ENCODE data around the gene CDHR1.
"Not testable (repeated sequence)": the region's sequence is repeated elsewhere in the genome, so short reads cannot be mapped to it uniquely, and the experiment has no call there.

Gene CDHR1

DNA sequence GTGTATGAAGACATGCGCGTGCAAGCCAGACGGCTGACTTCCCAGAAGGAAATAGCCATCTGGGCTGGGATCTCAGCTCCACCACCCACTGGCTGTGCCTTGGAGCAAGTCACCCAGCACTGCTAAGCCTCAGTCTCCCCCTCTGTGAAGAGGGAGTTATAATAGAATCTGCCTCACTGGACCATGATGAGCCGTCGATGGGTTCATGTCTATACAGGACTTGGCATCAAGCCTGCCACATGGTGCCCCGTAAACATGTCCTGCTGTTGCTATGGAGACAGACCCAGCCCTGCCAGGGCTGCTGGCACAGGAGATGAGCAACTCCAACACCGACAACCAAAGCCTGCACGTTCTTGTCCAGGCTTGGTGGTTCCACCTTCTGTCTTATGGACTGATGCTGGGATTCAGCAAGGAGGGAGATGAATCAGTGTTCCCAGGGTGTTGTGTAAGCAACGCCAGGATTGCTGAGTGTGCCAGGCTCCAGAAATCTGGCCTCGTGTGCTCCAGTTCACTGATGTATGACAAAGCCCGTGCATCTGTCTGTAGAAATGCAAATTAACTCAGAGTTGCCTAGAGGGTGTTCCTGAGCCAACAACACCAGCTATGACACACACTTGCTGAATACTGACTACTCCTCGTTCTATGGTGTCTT, 15.2 kb upstream of the CDHR1 start:
- no peak for TF ChIP-seq EZH2phosphoT487 (IDR thresholded peaks at IDR 0.05; ENCODE audit: low read depth)
- TF ChIP-seq, protein P1, sequence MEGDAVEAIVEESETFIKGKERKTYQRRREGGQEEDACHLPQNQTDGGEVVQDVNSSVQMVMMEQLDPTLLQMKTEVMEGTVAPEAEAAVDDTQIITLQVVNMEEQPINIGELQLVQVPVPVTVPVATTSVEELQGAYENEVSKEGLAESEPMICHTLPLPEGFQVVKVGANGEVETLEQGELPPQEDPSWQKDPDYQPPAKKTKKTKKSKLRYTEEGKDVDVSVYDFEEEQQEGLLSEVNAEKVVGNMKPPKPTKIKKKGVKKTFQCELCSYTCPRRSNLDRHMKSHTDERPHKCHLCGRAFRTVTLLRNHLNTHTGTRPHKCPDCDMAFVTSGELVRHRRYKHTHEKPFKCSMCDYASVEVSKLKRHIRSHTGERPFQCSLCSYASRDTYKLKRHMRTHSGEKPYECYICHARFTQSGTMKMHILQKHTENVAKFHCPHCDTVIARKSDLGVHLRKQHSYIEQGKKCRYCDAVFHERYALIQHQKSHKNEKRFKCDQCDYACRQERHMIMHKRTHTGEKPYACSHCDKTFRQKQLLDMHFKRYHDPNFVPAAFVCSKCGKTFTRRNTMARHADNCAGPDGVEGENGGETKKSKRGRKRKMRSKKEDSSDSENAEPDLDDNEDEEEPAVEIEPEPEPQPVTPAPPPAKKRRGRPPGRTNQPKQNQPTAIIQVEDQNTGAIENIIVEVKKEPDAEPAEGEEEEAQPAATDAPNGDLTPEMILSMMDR (IDR thresholded peaks at IDR 0.05; ENCODE audit: low read depth, low read length), result no peak
- Histone ChIP-seq H3K4me3 (ENCODE audit: low read length) (peak overlapping the region; percentile 35; the same call in 1 of the 2 replicates), H3K27ac (ENCODE audit: low read length) (no peak overlapping the region), H3K36me3 (replicated peaks; ENCODE audit: low read depth, low read length) (no peaks in the 10 kb centered on the region), H3K9ac (ENCODE audit: low read length) (no peak overlapping the region), H3K4me2 (ENCODE audit: low read length) (peak overlapping the region; percentile 74), H4K20me1 (ENCODE audit: insufficient read depth, low read length) (no peaks in the 10 kb centered on the region), H2AFZ (ENCODE audit: low read depth, low read length) (peak overlapping the region; percentile 54; the same call in 1 of the 2 replicates), H3K9me3 (ENCODE audit: insufficient read depth, low read length) (no peaks in the 10 kb centered on the region), H3K27me3 (ENCODE audit: low read depth, low read length) (no peaks in the 10 kb centered on the region), H3K4me1 (ENCODE audit: low read length) (peaks cover 25% of the 10 kb centered on the region), H3K79me2 (ENCODE audit: low read length) (no peaks in the 10 kb centered on the region)

DNA sequence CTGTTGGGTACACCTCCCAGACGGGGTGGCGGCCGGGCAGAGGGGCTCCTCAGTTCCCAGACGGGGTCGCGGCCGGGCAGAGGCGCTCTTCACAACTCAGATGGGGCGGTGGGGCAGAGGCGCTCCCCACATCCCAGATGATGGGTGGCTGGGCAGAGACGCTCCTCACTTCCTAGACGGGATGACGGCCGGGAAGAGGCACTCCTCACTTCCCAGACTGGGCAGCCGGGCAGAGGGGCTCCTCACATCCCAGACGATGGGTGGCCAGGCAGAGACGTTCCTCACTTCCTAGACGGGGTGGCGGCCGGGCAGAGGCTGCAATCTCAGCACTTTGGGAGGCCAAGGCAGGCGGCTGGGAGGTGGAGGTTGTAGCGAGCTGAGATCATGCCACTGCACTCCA, 14.0 kb upstream of the CDHR1 start:
- not testable (repeated sequence) for H3K9ac ChIP-seq (ENCODE audit: low read length); H3K27ac ChIP-seq (ENCODE audit: low read length); H3K4me2 ChIP-seq (ENCODE audit: low read length); H2AFZ ChIP-seq (ENCODE audit: low read depth, low read length); H3K79me2 ChIP-seq (ENCODE audit: low read length); H3K36me3 ChIP-seq (replicated peaks; ENCODE audit: low read depth, low read length); H3K9me3 ChIP-seq (ENCODE audit: insufficient read depth, low read length); H3K4me3 ChIP-seq (ENCODE audit: low read length); H4K20me1 ChIP-seq (ENCODE audit: insufficient read depth, low read length); H3K27me3 ChIP-seq (ENCODE audit: low read depth, low read length)
- peaks cover 25% of the 10 kb centered on the region for H3K4me1 ChIP-seq (ENCODE audit: low read length)

DNA sequence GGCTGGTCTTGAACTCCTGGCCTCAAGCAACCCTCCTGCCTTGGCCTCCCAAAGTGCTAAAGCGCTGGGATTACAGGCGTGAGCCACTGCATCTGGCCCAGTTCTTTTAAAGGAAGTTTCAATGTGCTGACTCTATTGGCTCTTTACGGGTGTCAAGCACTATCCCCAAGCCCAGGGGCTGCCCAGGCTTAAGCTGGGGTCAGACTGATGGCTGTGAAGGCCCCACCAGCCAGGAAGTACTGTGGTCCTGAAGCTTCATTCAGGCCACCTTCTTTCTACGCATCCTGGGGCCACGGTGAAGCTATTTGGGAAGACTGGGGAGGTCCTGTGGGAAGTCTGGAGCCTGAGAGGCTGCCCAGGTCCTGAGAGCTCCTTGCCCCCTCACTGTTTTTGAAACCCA, 12.7 kb upstream of the CDHR1 start:
- H3K9ac ChIP-seq (ENCODE audit: low read length), result no peak overlapping the region
- H4K20me1 ChIP-seq (ENCODE audit: insufficient read depth, low read length), result no peaks in the 10 kb centered on the region
- no peak overlapping the region for H3K4me3 ChIP-seq (ENCODE audit: low read length)
- no peak overlapping the region for H3K4me2 ChIP-seq (ENCODE audit: low read length)
- H3K27ac ChIP-seq (ENCODE audit: low read length), result no peak overlapping the region
- H3K4me1 ChIP-seq (ENCODE audit: low read length), result peaks cover 25% of the 10 kb centered on the region
- no peaks in the 10 kb centered on the region for H3K9me3 ChIP-seq (ENCODE audit: insufficient read depth, low read length)
- no peaks in the 10 kb centered on the region for H3K79me2 ChIP-seq (ENCODE audit: low read length)
- TF ChIP-seq, protein P1 (IDR thresholded peaks at IDR 0.05; ENCODE audit: low read depth, low read length), result no peak
- no peak for TF ChIP-seq EZH2phosphoT487 (IDR thresholded peaks at IDR 0.05; ENCODE audit: low read depth)
- no peaks in the 10 kb centered on the region for H3K27me3 ChIP-seq (ENCODE audit: low read depth, low read length)
- H2AFZ ChIP-seq (ENCODE audit: low read depth, low read length), result no peak overlapping the region
- H3K36me3 ChIP-seq (replicated peaks; ENCODE audit: low read depth, low read length), result no peaks in the 10 kb centered on the region

DNA sequence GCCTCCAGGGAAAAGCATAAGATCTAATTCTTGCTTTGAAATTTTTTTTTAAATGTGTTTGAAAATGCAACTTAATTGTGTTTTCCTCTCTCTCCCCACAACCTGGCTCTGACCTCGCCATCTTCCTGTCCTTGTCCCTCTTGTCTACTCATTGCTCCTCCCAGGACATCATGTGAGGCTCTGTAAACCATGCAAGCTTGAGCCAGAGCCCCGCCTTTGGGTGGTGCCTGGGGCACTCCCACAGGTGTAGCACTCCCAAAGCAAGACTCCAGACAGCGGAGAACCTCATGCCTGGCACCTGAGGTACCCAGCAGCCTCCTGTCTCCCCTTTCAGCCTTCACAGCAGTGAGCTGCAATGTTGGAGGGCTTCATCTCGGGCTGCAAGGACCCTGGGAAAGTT, 9.8 kb upstream of the CDHR1 start:
- Histone ChIP-seq H4K20me1 (ENCODE audit: insufficient read depth, low read length) (no peaks in the 10 kb centered on the region), H3K79me2 (ENCODE audit: low read length) (no peaks in the 10 kb centered on the region), H3K9me3 (ENCODE audit: insufficient read depth, low read length) (no peaks in the 10 kb centered on the region), H3K4me1 (ENCODE audit: low read length) (peaks cover 2% of the 10 kb centered on the region), H3K36me3 (replicated peaks; ENCODE audit: low read depth, low read length) (no peaks in the 10 kb centered on the region), H3K4me2 (ENCODE audit: low read length) (no peak overlapping the region), H3K9ac (ENCODE audit: low read length) (no peak overlapping the region), H3K27ac (ENCODE audit: low read length) (no peak overlapping the region), H2AFZ (ENCODE audit: low read depth, low read length) (no peak overlapping the region), H3K27me3 (ENCODE audit: low read depth, low read length) (no peaks in the 10 kb centered on the region), H3K4me3 (ENCODE audit: low read length) (no peak overlapping the region)
- TF ChIP-seq, protein P1 (IDR thresholded peaks at IDR 0.05; ENCODE audit: low read depth, low read length), result no peak
- no peak for TF ChIP-seq EZH2phosphoT487 (IDR thresholded peaks at IDR 0.05; ENCODE audit: low read depth)

Data from OCI-LY3 (cell line).